A673 (cell line): ENCODE data around the gene PAGR1. TPM values are rescaled to one million over a fixed set of nuclear protein-coding genes. Genes with fewer than 3 reads are reported as not detected.

ENCODE experiments used
- Bru-seq: library from RNA; stranded (reverse); fragments of 400-500 nt; gene quantifications from one replicate; lab custom pipeline; 2021; lab: Mats Ljungman, UMichigan
- BruChase-seq, 2 experiments: library from RNA; stranded (reverse); fragments of 400-500 nt; gene quantifications; one replicate each; lab custom pipeline; 2021; lab: Mats Ljungman, UMichigan
- BruUV-seq: library from RNA; stranded (reverse); fragments of 400-500 nt; replicated peaks from 2 replicates; lab custom pipeline; 2021; lab: Mats Ljungman, UMichigan
- CTCF ChIA-PET: fragments of 300-600 bp; sonication (Branson Sonifier 250); formaldehyde crosslinking; loops from one replicate; lab custom pipeline; 2022; ENCODE audit warnings: antibody characterized with exemption; lab: Charles Lee
- POLR2A ChIA-PET: fragments of 300-600 bp; sonication (Branson Sonifier 250); formaldehyde crosslinking; loops from one replicate; lab custom pipeline; 2022; ENCODE audit warnings: antibody characterized with exemption; ENCODE audit not compliant: low non-redundant PET; lab: Charles Lee
- DNase-seq: peaks from one replicate; pipeline ENCODE4 v3.0.0-alpha.2; 2015; ENCODE audit warnings: low spot score
- H3K27ac ChIP-seq: fragments of 200-600 bp; sonication (generic); 2 replicates; pipeline ENCODE4 v1.5.1; 2016; ENCODE audit warnings: mixed run types, low read depth, mild to moderate bottlenecking, mixed read lengths, antibody characterized with exemption, low read length; ENCODE audit not compliant: poor library complexity, severe bottlenecking
- H3K27me3 ChIP-seq: fragments of 200-600 bp; sonication (generic); replicated peaks from 2 replicates; pipeline ENCODE4 v1.6.1; 2017; ENCODE audit warnings: mixed run types, low read depth, mild to moderate bottlenecking, mixed read lengths, antibody characterized with exemption, low read length; ENCODE audit not compliant: insufficient read depth, poor library complexity
- H3K36me3 ChIP-seq: fragments of 200-600 bp; sonication (generic); 2 replicates; pipeline ENCODE4 v1.6.1; 2016; ENCODE audit warnings: mixed run types, mild to moderate bottlenecking, mixed read lengths, antibody characterized with exemption, low read length; ENCODE audit not compliant: insufficient read depth, poor library complexity, severe bottlenecking
- H3K4me1 ChIP-seq: fragments of 200-600 bp; sonication (generic); 2 replicates; pipeline ENCODE4 v1.6.1; 2017; ENCODE audit warnings: mixed run types, mild to moderate bottlenecking, mixed read lengths, antibody characterized with exemption, low read length; ENCODE audit not compliant: insufficient read depth, poor library complexity, severe bottlenecking
- H3K4me3 ChIP-seq: fragments of 200-600 bp; sonication (generic); 2 replicates; pipeline ENCODE4 v1.5.1; 2016; ENCODE audit warnings: low read depth, mixed run types, mild to moderate bottlenecking, mixed read lengths, low read length; ENCODE audit not compliant: poor library complexity, severe bottlenecking
- H3K9me3 ChIP-seq: fragments of 200-600 bp; sonication (generic); 2 replicates; pipeline ENCODE4 v1.6.1; 2016; ENCODE audit warnings: mixed run types, low read depth, mild to moderate bottlenecking, mixed read lengths, antibody characterized with exemption, low read length; ENCODE audit not compliant: poor library complexity, severe bottlenecking
- CTCF ChIP-seq: fragments of 300-800, 200-600 bp; sonication (generic); conservative IDR thresholded peaks from 2 replicates; pipeline ENCODE4 v1.5.1; 2017; ENCODE audit warnings: low read depth, mild to moderate bottlenecking, antibody characterized with exemption, low read length, moderate library complexity, mixed read lengths
- EZH2 ChIP-seq: fragments of 200-600 bp; sonication (generic); IDR thresholded peaks from 2 replicates; pipeline ENCODE4 v1.6.1; 2017; ENCODE audit warnings: borderline replicate concordance, low read depth, mild to moderate bottlenecking, mixed read lengths, antibody characterized with exemption, low read length; ENCODE audit not compliant: poor library complexity, severe bottlenecking
- intact Hi-C: fragments of 100-400 bp; cut with micrococcal nuclease; formaldehyde crosslinking; loops from one replicate; pipeline ENCODE4 v1.10.0; 2022; ENCODE audit not compliant: unreplicated experiment
- long read RNA-seq: library from polyadenylated mRNA; stranded (forward); transcript quantifications from one replicate; pipeline ENCODE4 v2.0.0, GENCODE V29; 2022
- total RNA-seq: library from RNA; stranded (reverse); gene quantifications from 2 replicates; pipeline ENCODE4 v1.2.3, GENCODE V29; 2021

The PAGR1 gene
- total RNA-seq (47.4 and 50.0 TPM in 2 replicates), Bru-seq, nascent RNA (percentile 70 among the genes with signal in this experiment), BruChase-seq, experiment 1, labeled RNA remaining after a 2-hour chase (percentile 88 among the genes with signal in this experiment), BruChase-seq, experiment 2, labeled RNA remaining after a 6-hour chase (percentile 92 among the genes with signal in this experiment)
- long read RNA-seq, transcript PAGR1-201 (3 exons, 1,702 nt) = major isoform, 253 of 253 reads
- long read RNA-seq, partial matches to known transcripts = 0 of 253 reads
- long read RNA-seq, other reads (novel, unspliced or antisense) = 0 of 253 reads

- BruUV-seq = TSS peak; percentile 21
- no peaks in the 10 kb centered on the region for H3K9me3 ChIP-seq
- H3K36me3 ChIP-seq = peaks cover 22% of the 10 kb centered on the region
- H3K27me3 ChIP-seq = no peaks in the 10 kb centered on the region
- POLR2A ChIA-PET = no interaction called here
- peak within 1 kb of the TSS; percentile 92 for H3K27ac ChIP-seq
- peak within 1 kb of the TSS; percentile 87 for H3K4me3 ChIP-seq
- CTCF ChIA-PET = interaction anchor here (0.6 to 1.5 kb wide), 5 partner anchors 9 to 217 kb away, joined by 3 to 22 read pairs (median 5); partner anchors contain the start of gene MAZ
- peak; percentile 93 for TF ChIP-seq CTCF
- no peak for TF ChIP-seq EZH2
- DNase-seq = peak; percentile 99
- peaks cover 48% of the 10 kb centered on the region for H3K4me1 ChIP-seq
- intact Hi-C loops = loop anchor here (2.0 to 10.0 kb wide), 2 partner anchors 49 to 115 kb away; partner anchors contain the start of gene CDIPT
These were observed at the start of gene PAGR1 for GRCh38 chr16:29815793-29816693. PAGR1 (plus strand) TSS chr16:29816152; CDS start chr16:29816526, 374 bp downstream.

DNA sequence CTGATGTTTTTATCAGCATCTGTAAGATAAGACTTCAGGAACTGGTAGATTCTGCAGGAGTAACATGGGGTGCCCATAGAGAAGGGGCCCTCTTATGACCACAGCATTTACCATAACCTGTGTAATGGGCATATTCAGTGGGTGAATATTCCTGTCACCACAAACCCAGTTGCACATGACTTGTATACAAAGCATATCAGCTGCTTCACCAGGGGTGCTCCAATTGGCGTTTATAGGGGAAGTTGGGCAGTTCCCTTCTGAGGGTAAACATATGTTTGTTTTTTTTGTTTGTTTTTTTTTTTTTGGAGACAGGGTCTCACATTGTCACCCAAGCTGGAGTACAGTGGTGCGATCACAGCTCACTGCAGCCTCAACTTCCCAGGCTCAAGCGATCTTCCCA, 49.4 kb upstream of the PAGR1 start:
- Histone ChIP-seq H3K27me3 (no peaks in the 10 kb centered on the region), H3K4me1 (no peaks in the 10 kb centered on the region), H3K9me3 (no peaks in the 10 kb centered on the region), H3K27ac (no peak overlapping the region), H3K36me3 (no peaks in the 10 kb centered on the region), H3K4me3 (no peak overlapping the region)
- POLR2A ChIA-PET = no interaction called here
- CTCF ChIA-PET = no interaction called here
- intact Hi-C loops = no loop called here
- TF ChIP-seq CTCF (no peak), EZH2 (no peak)
- DNase-seq = no peak
- no TSS peak for BruUV-seq

DNA sequence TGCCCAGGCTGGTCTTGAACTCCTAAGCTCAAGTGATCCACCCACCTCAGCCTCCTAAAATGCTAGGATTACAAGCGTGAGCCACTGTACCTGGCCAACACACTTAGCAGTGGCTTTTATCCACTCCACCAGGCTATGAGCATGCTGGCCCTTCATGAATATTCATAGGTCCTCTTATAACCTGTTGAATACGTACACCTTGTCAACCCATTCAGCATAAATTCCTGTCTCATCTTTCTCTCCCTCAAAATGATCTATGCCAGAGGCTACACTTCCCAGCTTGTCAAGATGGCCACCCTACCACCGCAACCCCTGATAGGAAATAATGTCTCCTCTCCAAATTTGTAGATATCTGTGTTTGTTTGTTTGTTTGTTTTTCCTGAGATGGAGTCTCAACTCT, 48.9 kb upstream of the PAGR1 start:
- no peaks in the 10 kb centered on the region for H3K9me3 ChIP-seq
- no peaks in the 10 kb centered on the region for H3K36me3 ChIP-seq
- ChIA-PET POLR2A (no interaction called here), CTCF (no interaction called here)
- intact Hi-C loops = no loop called here
- no peak for TF ChIP-seq CTCF
- no peak for TF ChIP-seq EZH2
- H3K4me3 ChIP-seq = no peak overlapping the region
- H3K4me1 ChIP-seq = no peaks in the 10 kb centered on the region
- no TSS peak for BruUV-seq
- DNase-seq = no peak
- no peak overlapping the region for H3K27ac ChIP-seq
- no peaks in the 10 kb centered on the region for H3K27me3 ChIP-seq
